ENCODE data around the gene RCL1.

The RCL1 gene

GRCh38 chr9:4804531-4805016, 11.8 kb downstream of the RCL1 start:
- no peak for TF ChIP-seq REST (IDR thresholded peaks at IDR 0.05; ENCODE audit: insufficient read depth in 1 of 2, low read depth in 2 of 2, low read length in 2 of 2)
- no peak for TF ChIP-seq TAF1 (IDR thresholded peaks at IDR 0.05; ENCODE audit: borderline replicate concordance, insufficient read depth, low read length)
- no peak for TF ChIP-seq POLR2AphosphoS5 (IDR thresholded peaks at IDR 0.05; ENCODE audit: low read depth, low read length)
- TF ChIP-seq SIN3A (IDR thresholded peaks at IDR 0.05; ENCODE audit: borderline replicate concordance, insufficient read depth, low read length) = no peak
- no peak for TF ChIP-seq FOXP2 (optimal IDR thresholded peaks at IDR 0.05; ENCODE audit: borderline replicate concordance, extremely low read depth, extremely low read length, insufficient read depth)

GRCh38 chr9:4805191-4805918, 12.6 kb downstream of the RCL1 start:
- TF ChIP-seq SIN3A (IDR thresholded peaks at IDR 0.05; ENCODE audit: borderline replicate concordance, insufficient read depth, low read length) = no peak
- TF ChIP-seq POLR2AphosphoS5 (IDR thresholded peaks at IDR 0.05; ENCODE audit: low read depth, low read length) = no peak
- TF ChIP-seq REST (IDR thresholded peaks at IDR 0.05; ENCODE audit: insufficient read depth in 1 of 2, low read depth in 2 of 2, low read length in 2 of 2) = no peak
- no peak for TF ChIP-seq TAF1 (IDR thresholded peaks at IDR 0.05; ENCODE audit: borderline replicate concordance, insufficient read depth, low read length)
- TF ChIP-seq FOXP2 (optimal IDR thresholded peaks at IDR 0.05; ENCODE audit: borderline replicate concordance, extremely low read depth, extremely low read length, insufficient read depth) = no peak

- TF ChIP-seq POLR2AphosphoS5 (IDR thresholded peaks at IDR 0.05; ENCODE audit: low read depth, low read length) = no peak
- no peak for TF ChIP-seq SIN3A (IDR thresholded peaks at IDR 0.05; ENCODE audit: borderline replicate concordance, insufficient read depth, low read length)
- TF ChIP-seq REST (IDR thresholded peaks at IDR 0.05; ENCODE audit: insufficient read depth in 1 of 2, low read depth in 2 of 2, low read length in 2 of 2) = no peak
Observed at GRCh38 chr9:4810565-4810964, 17.8 kb downstream of the RCL1 start.

GRCh38 chr9:4811824-4812223, 19.1 kb downstream of the RCL1 start:
- TF ChIP-seq SIN3A (IDR thresholded peaks at IDR 0.05; ENCODE audit: borderline replicate concordance, insufficient read depth, low read length) = no peak
- no peak for TF ChIP-seq POLR2AphosphoS5 (IDR thresholded peaks at IDR 0.05; ENCODE audit: low read depth, low read length)
- no peak for TF ChIP-seq TAF1 (IDR thresholded peaks at IDR 0.05; ENCODE audit: borderline replicate concordance, insufficient read depth, low read length)
- TF ChIP-seq REST (IDR thresholded peaks at IDR 0.05; ENCODE audit: insufficient read depth in 1 of 2, low read depth in 2 of 2, low read length in 2 of 2) = no peak

DNA sequence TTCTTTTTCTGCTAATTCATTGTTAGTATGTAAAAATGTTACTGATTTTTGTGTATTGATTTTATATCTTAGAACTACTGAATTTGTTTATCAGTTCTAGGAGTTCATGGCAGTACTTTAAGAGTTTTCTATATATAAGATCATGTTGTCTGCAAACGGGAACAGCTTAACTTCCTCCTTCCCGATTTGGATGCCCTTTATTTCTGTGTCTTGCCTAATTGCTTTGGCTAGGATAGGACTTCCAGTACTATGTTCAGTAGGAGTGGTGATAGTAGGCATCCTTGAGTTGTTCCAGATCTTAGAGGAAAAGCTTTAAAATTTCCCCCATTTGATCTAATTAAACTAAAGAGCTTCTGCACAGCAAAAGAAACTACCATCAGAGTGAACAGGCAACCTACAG, 20.1 kb downstream of the RCL1 start:
- TF ChIP-seq REST (IDR thresholded peaks at IDR 0.05; ENCODE audit: insufficient read depth in 1 of 2, low read depth in 2 of 2, low read length in 2 of 2) (no peak), TAF1 (IDR thresholded peaks at IDR 0.05; ENCODE audit: borderline replicate concordance, insufficient read depth, low read length) (no peak), SIN3A (IDR thresholded peaks at IDR 0.05; ENCODE audit: borderline replicate concordance, insufficient read depth, low read length) (no peak), POLR2AphosphoS5 (IDR thresholded peaks at IDR 0.05; ENCODE audit: low read depth, low read length) (no peak), FOXP2 (optimal IDR thresholded peaks at IDR 0.05; ENCODE audit: borderline replicate concordance, extremely low read depth, extremely low read length, insufficient read depth) (no peak)

All from PFSK-1 (cell line).